Measurements from ENCODE around the gene PERCC1.
"Not testable (repeated sequence)": the region's sequence is repeated elsewhere in the genome, so short reads cannot be mapped to it uniquely, and the experiment has no call there.

PERCC1 gene

DNA sequence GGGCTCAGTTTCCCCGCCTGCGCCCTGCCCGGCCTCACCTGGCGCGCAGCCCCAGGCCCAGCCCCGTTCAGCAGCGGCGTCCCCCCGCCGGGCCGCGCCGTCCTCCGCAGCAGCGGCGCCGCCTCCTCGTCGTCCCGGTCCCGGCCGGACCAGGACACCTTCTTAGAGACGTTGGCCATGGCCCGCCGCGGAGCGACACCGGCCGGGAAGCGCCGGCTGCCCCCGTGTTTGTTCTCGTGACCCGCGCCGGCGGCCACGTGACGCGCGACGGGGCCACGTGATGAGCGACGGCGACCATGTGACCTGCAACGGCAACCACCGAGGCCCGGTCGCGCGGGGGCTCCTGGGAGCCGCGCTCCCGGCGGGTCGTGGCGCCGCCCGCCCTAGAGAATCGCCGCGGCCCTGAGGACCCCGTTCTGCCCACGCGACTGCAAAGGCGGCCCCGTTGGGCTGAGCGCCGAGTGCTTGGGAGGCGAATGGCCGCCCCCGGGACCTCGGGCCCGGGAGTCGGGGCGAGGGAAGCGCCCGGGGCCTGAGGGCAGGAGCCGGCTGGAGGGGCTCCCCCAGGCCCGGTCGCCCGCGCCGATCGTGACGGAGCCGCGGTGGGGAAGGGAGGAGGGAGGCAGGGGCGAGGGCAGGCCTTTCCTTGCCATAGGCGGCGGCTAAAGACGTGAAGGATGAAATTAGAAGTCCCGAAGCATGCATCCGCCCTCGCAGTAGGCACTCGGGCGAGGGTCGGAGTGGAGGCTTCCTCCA is 44.1 kb downstream of the PERCC1 start, which contains the start of gene CLCN7:
TSS of gene CLCN7 (minus strand) at position 233 of the 756 bp plus-strand sequence. CDS start at position 179, 54 bp downstream.
- Histone ChIP-seq H3K27ac (ENCODE audit: low read length) (peak within 1 kb of the TSS; percentile 69), H3K4me1 (ENCODE audit: control insufficient read depth in 1 of 2, insufficient read depth in 2 of 2, low read length in 2 of 2) (peaks cover 3 to 42% of the 10 kb centered on the region in 2 donors), H3K9me3 (ENCODE audit: control insufficient read depth in 1 of 2, low read length in 2 of 2) (no peaks in the 10 kb centered on the region), H3K36me3 (ENCODE audit: control insufficient read depth in 1 of 2, insufficient read depth in 2 of 2, low read length in 2 of 2) (no peaks in the 10 kb centered on the region), H3K4me3 (ENCODE audit: low read depth in 1 of 2, low read length in 2 of 2) (peak within 1 kb of the TSS; percentile 80 to 91), H3K27me3 (ENCODE audit: low read depth, low read length) (no peaks in the 10 kb centered on the region)

DNA sequence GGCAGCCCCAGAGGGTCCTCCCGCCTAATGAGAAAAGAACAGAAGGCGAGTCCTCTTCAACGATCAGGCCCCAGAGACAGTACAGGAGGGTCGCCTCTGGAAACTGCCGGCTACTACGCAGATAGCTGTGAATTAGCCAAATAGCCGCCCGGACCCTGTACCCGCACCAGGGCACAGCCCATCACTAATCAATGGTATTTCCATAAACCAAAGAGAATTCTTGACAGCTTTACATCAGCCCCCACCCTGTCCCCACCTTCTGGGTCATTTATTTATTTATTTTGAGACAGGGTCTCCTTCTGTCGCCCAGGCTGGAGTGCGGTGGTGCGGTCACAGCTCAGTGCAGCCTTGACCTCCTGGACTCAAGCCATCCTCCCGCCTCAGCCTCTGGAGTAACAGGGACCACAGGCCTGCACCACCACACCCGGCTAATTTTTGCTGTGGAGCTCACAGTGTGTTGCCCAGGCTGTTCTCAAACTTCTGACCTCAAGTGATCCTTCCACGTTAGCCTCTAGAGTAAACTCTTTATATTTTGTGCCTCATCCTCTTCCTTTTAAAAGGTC is 44.8 kb downstream of the PERCC1 start:
- Histone ChIP-seq H3K4me3 (ENCODE audit: low read depth in 1 of 2, low read length in 2 of 2) (peak overlapping the region; percentile 80 to 91), H3K9me3 (ENCODE audit: control insufficient read depth in 1 of 2, low read length in 2 of 2) (no peaks in the 10 kb centered on the region), H3K27me3 (ENCODE audit: low read depth, low read length) (no peaks in the 10 kb centered on the region), H3K27ac (ENCODE audit: low read length) (peak overlapping the region; percentile 69), H3K36me3 (ENCODE audit: control insufficient read depth in 1 of 2, insufficient read depth in 2 of 2, low read length in 2 of 2) (no peaks in the 10 kb centered on the region), H3K4me1 (ENCODE audit: control insufficient read depth in 1 of 2, insufficient read depth in 2 of 2, low read length in 2 of 2) (peaks cover 3 to 37% of the 10 kb centered on the region in 2 donors)

DNA sequence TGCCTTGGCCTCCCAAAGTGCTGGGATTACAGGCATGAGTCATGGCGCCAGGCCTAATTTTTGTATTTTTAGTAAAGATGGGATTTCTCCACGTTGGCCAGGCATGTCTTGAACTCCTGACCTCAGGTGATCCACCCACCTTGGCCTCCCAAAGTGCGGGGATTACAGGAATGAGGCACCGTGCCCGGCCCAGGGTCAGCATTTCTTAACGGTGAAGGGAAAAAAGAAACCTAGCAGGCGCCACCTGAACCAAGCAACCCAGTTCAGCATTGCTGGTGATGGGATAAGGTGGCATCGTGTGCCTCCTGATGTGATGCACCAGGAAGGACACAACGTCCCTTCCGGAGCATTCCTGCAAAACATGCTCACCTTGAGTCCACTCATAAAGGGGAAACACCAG is 46.2 kb downstream of the PERCC1 start:
- Histone ChIP-seq H3K27ac (ENCODE audit: low read length) (no peak overlapping the region), H3K9me3 (ENCODE audit: control insufficient read depth in 1 of 2, low read length in 2 of 2) (no peaks in the 10 kb centered on the region), H3K27me3 (ENCODE audit: low read depth, low read length) (no peaks in the 10 kb centered on the region), H3K36me3 (ENCODE audit: control insufficient read depth in 1 of 2, insufficient read depth in 2 of 2, low read length in 2 of 2) (no peaks in the 10 kb centered on the region), H3K4me1 (ENCODE audit: control insufficient read depth in 1 of 2, insufficient read depth in 2 of 2, low read length in 2 of 2) (peaks cover 3 to 23% of the 10 kb centered on the region in 2 donors), H3K4me3 (ENCODE audit: low read depth in 1 of 2, low read length in 2 of 2) (no peak overlapping the region)

DNA sequence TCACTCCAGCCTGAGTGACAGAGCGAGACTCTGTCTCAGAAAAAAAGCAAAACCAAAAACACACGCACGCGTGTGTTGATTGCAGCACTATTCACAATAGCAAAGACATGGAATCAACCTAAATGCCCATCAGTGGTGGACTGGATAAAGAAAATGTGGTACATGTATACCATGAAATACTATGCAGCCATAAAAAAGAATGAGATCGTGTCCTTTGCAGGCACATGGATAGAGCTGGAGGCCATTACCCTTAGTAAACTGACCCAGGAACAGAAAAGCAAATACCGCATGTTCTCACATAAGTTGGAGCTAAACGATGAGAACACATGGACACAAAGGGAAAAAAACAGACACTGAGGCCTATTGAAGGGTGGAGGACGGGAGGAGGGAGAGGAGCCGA is 48.1 kb downstream of the PERCC1 start:
- not testable (repeated sequence) for H3K4me3 ChIP-seq (ENCODE audit: low read depth in 1 of 2, low read length in 2 of 2); H3K36me3 ChIP-seq (ENCODE audit: control insufficient read depth in 1 of 2, insufficient read depth in 2 of 2, low read length in 2 of 2); H3K27me3 ChIP-seq (ENCODE audit: low read depth, low read length); H3K27ac ChIP-seq (ENCODE audit: low read length); H3K9me3 ChIP-seq (ENCODE audit: control insufficient read depth in 1 of 2, low read length in 2 of 2)
- H3K4me1 ChIP-seq (ENCODE audit: control insufficient read depth in 1 of 2, insufficient read depth in 2 of 2, low read length in 2 of 2): peaks cover 0 to 10% of the 10 kb centered on the region in 2 donors

DNA sequence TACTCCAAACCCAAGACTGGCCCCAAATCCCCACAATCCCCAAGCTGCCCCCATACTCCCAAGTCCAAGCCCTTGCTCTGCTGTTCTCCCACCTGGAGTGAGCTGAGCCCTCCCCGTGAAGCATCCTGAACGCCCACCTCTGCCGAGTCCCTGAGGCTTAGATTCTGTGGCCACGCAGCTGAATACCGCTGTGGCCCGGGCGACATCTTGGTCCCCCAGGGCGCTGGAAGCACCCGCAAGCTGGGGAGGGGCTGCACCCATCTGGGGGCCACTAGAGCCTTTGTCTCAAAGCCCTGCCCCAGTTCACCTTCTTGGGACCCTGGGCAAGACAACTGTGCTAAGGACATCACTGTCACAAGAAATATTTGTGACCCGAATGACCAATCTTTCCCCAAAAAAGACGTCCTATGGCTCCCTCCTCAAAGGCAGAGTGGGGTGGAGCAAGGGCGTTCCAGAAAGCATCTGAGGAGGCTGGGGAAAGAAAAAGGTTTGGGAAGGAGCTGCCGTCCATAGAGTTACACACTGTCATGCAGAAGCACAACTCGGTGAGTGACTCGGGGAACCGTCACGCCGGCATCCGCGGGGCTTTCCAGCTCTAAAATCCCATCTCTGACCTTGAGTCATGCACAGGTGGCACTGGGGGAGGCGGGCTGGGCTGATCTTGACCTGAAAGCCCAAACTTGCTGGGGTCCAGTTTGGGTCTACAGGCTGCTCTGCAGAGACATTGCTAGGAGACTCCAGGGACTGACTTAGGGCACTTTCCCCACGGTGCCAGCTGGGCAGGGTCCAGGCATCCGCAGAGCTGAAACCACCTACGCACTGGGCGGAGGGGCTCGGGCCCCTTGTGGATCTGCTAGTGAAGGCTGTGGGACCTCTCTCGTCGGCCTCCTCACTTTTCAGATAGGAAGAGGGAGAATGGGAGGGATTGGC is 51.3 kb downstream of the PERCC1 start:
- Histone ChIP-seq H3K27ac (ENCODE audit: low read length) (no peak overlapping the region), H3K36me3 (ENCODE audit: control insufficient read depth in 1 of 2, insufficient read depth in 2 of 2, low read length in 2 of 2) (no peaks in the 10 kb centered on the region), H3K27me3 (ENCODE audit: low read depth, low read length) (no peaks in the 10 kb centered on the region), H3K4me1 (ENCODE audit: control insufficient read depth in 1 of 2, insufficient read depth in 2 of 2, low read length in 2 of 2) (no peaks in the 10 kb centered on the region), H3K9me3 (ENCODE audit: control insufficient read depth in 1 of 2, low read length in 2 of 2) (no peaks in the 10 kb centered on the region), H3K4me3 (ENCODE audit: low read depth in 1 of 2, low read length in 2 of 2) (no peak overlapping the region)

All from muscle layer of duodenum (tissue), 2 donors.